Measurements from ENCODE around the gene EEIG1. TPM values are rescaled to one million over a fixed set of nuclear protein-coding genes. Genes with fewer than 3 reads are reported as not detected.
A peak's percentile ranks its signal among the peaks of the same experiment; 100 is the strongest.

EEIG1 gene
- total RNA-seq, 2 donors from 2014 or later = 41.9 to 42.0 TPM

DNA sequence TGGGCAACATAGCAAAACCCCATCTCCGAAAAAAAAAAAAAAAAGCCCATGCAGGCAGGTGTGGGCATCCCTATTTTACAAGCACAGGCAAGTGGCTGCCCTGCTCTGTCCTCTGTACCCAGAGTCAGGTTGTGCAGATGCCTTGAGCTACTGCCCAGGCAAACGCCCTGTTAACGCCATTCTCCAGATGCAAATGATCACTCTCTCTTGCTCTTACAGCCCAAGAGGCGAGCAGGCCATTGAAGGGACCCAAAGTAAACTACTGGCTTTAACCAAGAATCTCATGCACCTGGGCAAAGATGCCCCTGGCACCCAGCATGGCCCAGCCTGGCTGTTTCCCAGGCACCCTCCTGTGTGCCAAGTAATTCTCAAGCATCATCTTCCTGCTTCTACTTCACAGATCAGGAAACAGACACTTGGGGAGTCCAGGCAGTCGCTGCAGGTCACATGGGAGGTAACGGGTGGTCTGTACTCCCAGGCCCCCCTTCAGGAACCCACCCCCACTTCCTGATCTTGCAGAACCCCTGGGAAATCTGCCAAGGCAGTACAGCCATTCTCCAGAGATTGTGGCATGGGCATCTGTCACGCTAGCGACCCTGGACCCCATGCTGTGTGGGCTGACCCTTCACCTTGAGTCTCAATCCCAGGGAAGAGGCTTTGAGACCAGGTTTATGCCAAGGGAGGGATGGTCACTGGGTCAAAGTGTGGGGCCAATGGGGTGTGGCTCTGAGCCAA is 14.2 kb downstream of the EEIG1 start:
- Histone ChIP-seq H3K27me3 (no peaks in the 10 kb centered on the region), H3K9me3 (no peaks in the 10 kb centered on the region), H3K4me3 (no peak overlapping the region), H3K4me1 (peaks cover 92% of the 10 kb centered on the region), H3K27ac (peak overlapping the region; percentile 33 to 93 (median 86)), H3K36me3 (replicated peaks in 1 of 2; ENCODE audit: insufficient read depth in 1 of 2, low read depth in 2 of 2) (no peaks in the 10 kb centered on the region)
- ATAC-seq (peak; percentile 20), DNase-seq (peak; percentile 68 to 81 (median 74))
- TF ChIP-seq POLR2A (IDR thresholded peaks at IDR 0.05) = no peak
- TF ChIP-seq, protein P1, sequence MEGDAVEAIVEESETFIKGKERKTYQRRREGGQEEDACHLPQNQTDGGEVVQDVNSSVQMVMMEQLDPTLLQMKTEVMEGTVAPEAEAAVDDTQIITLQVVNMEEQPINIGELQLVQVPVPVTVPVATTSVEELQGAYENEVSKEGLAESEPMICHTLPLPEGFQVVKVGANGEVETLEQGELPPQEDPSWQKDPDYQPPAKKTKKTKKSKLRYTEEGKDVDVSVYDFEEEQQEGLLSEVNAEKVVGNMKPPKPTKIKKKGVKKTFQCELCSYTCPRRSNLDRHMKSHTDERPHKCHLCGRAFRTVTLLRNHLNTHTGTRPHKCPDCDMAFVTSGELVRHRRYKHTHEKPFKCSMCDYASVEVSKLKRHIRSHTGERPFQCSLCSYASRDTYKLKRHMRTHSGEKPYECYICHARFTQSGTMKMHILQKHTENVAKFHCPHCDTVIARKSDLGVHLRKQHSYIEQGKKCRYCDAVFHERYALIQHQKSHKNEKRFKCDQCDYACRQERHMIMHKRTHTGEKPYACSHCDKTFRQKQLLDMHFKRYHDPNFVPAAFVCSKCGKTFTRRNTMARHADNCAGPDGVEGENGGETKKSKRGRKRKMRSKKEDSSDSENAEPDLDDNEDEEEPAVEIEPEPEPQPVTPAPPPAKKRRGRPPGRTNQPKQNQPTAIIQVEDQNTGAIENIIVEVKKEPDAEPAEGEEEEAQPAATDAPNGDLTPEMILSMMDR (IDR thresholded peaks at IDR 0.05) = no peak
- intact Hi-C loops (cut with DNase I) = no loop called here
- 29 to 31% methylated on average over 6 to 8 of the region's 8 CpGs for WGBS, 2 donors

DNA sequence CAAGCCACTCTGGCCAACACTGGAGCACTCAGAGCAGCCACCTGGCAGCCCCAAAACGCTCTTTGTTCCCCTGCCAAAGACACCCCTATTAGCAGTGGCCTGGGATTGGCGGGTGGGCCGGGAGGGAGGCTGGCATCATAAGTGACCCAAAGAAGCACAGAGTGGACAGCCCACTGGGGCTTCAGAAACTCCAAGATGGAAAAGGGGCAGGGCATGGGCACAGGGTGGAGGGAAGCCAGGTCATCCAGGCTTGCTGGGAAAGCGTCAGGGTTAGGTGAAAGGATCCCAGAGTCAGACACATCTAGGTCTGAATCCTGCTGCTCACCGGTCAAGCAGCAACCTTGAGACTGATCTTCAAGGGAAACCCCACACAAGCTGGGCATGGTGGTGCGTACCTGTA is 14.8 kb downstream of the EEIG1 start:
- no peak for DNase-seq
- ATAC-seq = peak; percentile 2
- Histone ChIP-seq H3K4me1 (peaks cover 90% of the 10 kb centered on the region), H3K36me3 (replicated peaks in 1 of 2; ENCODE audit: insufficient read depth in 1 of 2, low read depth in 2 of 2) (no peaks in the 10 kb centered on the region), H3K4me3 (no peak overlapping the region), H3K27me3 (no peaks in the 10 kb centered on the region), H3K27ac (peak overlapping the region; percentile 80 to 93 (median 89)), H3K9me3 (no peaks in the 10 kb centered on the region)
- WGBS, 2 donors = 44 to 65% methylated on average over 5 to 6 of the region's 6 CpGs
- no peak for TF ChIP-seq POLR2A (IDR thresholded peaks at IDR 0.05)
- TF ChIP-seq, protein P1 (IDR thresholded peaks at IDR 0.05) = no peak
- intact Hi-C loops (cut with DNase I) = no loop called here

DNA sequence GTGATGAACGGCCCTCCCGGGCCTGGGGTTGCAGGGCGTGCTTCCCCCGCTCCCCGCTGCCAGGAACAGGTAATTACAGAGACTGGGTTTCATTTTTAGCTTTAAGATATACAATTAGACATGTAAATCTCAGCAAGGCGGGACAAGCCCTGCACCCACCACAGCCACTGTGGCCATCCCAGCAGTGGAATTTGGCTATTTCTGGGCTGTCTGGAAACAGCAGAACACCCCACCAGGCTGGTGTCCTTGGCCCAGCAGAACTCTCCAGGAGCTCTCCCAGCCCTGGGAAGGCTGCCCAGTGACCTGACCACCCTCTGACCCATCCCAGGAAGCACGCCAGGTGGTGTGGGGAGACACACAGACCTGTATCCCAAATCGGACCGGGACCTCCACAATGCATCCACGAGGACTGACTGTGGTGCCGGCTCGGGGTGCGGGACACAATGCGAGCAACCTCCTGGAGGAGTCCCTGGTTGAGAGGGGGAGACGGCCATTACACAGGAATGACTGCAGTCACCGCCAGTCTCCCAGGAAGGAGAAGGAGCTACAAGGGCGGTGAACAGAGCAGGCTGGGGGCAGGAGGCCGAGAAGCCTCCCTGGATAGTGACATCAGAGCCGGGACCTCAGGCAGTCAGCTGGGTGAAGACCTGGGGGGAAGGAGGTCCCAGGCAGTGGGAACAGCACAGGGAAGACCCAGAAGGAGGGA is 17.3 kb downstream of the EEIG1 start:
- ATAC-seq = no peak
- peaks cover 76% of the 10 kb centered on the region for H3K4me1 ChIP-seq
- no peak overlapping the region for H3K4me3 ChIP-seq
- no peak for TF ChIP-seq POLR2A (IDR thresholded peaks at IDR 0.05)
- TF ChIP-seq, protein P1 (IDR thresholded peaks at IDR 0.05) = no peak
- intact Hi-C loops (cut with DNase I) = no loop called here
- DNase-seq = no peak
- WGBS, 2 donors = 62 to 69% methylated on average over 7 to 19 of the region's 19 CpGs
- H3K36me3 ChIP-seq (replicated peaks in 1 of 2; ENCODE audit: insufficient read depth in 1 of 2, low read depth in 2 of 2) = no peaks in the 10 kb centered on the region
- H3K27ac ChIP-seq = peak overlapping the region; percentile 39 to 93 (median 80)
- H3K27me3 ChIP-seq = no peaks in the 10 kb centered on the region
- no peaks in the 10 kb centered on the region for H3K9me3 ChIP-seq

DNA sequence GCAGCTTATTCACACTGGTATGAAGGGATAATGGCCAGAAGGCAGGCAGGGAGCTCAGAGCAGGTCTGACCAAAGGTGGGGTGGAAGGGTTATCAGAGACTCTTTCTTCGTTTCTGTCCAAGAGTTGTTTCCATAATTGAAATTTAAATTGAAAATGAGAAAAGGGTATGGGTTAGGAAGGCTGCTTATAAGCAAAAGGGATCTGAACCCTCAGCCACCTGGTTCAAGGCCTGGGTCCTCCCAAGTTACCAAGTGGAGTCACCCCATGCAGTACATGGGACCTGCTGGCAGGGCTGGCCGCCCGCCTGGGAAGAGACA is 17.8 kb downstream of the EEIG1 start:
- H3K27ac ChIP-seq = peak overlapping the region; percentile 39 to 93 (median 80)
- TF ChIP-seq, protein P1 (IDR thresholded peaks at IDR 0.05) = no peak
- TF ChIP-seq POLR2A (IDR thresholded peaks at IDR 0.05) = no peak
- DNase-seq = no peak
- no peaks in the 10 kb centered on the region for H3K36me3 ChIP-seq (replicated peaks in 1 of 2; ENCODE audit: insufficient read depth in 1 of 2, low read depth in 2 of 2)
- H3K4me1 ChIP-seq = peaks cover 74% of the 10 kb centered on the region
- no peaks in the 10 kb centered on the region for H3K27me3 ChIP-seq
- 59 to 65% methylated on average over 3 of the region's 3 CpGs for WGBS, 2 donors
- no peak for ATAC-seq
- H3K9me3 ChIP-seq = no peaks in the 10 kb centered on the region
- no peak overlapping the region for H3K4me3 ChIP-seq
- intact Hi-C loops (cut with DNase I) = no loop called here

Measured in body of pancreas (tissue), 4 donors.